ENCODE results near the gene INO80D.
A peak's percentile ranks its signal among the peaks of the same experiment; 100 is the strongest.

DNA sequence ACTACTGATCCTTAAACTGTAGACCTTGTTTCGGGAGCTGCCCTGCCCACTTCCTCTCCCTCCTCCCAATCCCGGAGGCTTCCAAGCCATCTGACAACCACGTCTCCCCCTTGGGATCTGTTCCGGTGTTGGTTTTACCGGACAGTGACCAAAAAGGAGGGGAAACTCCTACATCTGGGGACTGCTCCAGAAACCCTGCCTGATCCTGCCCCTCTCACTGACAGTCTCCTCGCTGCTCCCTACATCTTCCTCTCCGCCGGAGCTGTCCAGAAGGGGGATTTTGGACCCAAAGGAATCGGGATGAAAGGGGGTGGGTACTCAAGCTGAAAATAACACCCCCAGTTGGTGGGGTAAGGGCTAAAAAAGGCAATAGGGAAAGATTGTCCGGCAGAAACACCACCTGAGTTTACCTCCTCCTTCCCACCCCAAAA lies 1.5 kb downstream of the INO80D start:
- TF ChIP-seq, protein P1, sequence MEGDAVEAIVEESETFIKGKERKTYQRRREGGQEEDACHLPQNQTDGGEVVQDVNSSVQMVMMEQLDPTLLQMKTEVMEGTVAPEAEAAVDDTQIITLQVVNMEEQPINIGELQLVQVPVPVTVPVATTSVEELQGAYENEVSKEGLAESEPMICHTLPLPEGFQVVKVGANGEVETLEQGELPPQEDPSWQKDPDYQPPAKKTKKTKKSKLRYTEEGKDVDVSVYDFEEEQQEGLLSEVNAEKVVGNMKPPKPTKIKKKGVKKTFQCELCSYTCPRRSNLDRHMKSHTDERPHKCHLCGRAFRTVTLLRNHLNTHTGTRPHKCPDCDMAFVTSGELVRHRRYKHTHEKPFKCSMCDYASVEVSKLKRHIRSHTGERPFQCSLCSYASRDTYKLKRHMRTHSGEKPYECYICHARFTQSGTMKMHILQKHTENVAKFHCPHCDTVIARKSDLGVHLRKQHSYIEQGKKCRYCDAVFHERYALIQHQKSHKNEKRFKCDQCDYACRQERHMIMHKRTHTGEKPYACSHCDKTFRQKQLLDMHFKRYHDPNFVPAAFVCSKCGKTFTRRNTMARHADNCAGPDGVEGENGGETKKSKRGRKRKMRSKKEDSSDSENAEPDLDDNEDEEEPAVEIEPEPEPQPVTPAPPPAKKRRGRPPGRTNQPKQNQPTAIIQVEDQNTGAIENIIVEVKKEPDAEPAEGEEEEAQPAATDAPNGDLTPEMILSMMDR (conservative IDR thresholded peaks at IDR 0.05; ENCODE audit: low read depth in 2 of 2): no peak
- TF ChIP-seq, protein P2, sequence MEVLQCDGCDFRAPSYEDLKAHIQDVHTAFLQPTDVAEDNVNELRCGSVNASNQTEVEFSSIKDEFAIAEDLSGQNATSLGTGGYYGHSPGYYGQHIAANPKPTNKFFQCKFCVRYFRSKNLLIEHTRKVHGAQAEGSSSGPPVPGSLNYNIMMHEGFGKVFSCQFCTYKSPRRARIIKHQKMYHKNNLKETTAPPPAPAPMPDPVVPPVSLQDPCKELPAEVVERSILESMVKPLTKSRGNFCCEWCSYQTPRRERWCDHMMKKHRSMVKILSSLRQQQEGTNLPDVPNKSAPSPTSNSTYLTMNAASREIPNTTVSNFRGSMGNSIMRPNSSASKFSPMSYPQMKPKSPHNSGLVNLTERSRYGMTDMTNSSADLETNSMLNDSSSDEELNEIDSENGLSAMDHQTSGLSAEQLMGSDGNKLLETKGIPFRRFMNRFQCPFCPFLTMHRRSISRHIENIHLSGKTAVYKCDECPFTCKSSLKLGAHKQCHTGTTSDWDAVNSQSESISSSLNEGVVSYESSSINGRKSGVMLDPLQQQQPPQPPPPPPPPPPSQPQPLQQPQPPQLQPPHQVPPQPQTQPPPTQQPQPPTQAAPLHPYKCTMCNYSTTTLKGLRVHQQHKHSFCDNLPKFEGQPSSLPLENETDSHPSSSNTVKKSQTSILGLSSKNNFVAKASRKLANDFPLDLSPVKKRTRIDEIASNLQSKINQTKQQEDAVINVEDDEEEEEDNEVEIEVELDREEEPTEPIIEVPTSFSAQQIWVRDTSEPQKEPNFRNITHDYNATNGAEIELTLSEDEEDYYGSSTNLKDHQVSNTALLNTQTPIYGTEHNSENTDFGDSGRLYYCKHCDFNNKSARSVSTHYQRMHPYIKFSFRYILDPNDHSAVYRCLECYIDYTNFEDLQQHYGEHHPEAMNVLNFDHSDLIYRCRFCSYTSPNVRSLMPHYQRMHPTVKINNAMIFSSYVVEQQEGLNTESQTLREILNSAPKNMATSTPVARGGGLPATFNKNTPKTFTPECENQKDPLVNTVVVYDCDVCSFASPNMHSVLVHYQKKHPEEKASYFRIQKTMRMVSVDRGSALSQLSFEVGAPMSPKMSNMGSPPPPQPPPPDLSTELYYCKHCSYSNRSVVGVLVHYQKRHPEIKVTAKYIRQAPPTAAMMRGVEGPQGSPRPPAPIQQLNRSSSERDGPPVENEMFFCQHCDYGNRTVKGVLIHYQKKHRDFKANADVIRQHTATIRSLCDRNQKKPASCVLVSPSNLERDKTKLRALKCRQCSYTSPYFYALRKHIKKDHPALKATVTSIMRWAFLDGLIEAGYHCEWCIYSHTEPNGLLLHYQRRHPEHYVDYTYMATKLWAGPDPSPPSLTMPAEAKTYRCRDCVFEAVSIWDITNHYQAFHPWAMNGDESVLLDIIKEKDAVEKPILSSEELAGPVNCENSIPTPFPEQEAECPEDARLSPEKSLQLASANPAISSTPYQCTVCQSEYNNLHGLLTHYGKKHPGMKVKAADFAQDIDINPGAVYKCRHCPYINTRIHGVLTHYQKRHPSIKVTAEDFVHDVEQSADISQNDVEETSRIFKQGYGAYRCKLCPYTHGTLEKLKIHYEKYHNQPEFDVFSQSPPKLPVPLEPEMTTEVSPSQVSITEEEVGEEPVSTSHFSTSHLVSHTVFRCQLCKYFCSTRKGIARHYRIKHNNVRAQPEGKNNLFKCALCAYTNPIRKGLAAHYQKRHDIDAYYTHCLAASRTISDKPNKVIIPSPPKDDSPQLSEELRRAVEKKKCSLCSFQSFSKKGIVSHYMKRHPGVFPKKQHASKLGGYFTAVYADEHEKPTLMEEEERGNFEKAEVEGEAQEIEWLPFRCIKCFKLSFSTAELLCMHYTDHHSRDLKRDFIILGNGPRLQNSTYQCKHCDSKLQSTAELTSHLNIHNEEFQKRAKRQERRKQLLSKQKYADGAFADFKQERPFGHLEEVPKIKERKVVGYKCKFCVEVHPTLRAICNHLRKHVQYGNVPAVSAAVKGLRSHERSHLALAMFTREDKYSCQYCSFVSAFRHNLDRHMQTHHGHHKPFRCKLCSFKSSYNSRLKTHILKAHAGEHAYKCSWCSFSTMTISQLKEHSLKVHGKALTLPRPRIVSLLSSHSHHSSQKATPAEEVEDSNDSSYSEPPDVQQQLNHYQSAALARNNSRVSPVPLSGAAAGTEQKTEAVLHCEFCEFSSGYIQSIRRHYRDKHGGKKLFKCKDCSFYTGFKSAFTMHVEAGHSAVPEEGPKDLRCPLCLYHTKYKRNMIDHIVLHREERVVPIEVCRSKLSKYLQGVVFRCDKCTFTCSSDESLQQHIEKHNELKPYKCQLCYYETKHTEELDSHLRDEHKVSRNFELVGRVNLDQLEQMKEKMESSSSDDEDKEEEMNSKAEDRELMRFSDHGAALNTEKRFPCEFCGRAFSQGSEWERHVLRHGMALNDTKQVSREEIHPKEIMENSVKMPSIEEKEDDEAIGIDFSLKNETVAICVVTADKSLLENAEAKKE (CRISPR knock-in tag; IDR thresholded peaks at IDR 0.05): no peak
- TF ChIP-seq CREB1 (CRISPR knock-in tag; IDR thresholded peaks at IDR 0.05; ENCODE audit: low read depth) (no peak), POLR2AphosphoS5 (IDR thresholded peaks at IDR 0.05; ENCODE audit: low read depth) (peak; percentile 83), EZH2 (IDR thresholded peaks at IDR 0.05; ENCODE audit: low read depth, unreplicated experiment) (no peak)

All from GM23338 (cell line).